Measurements from ENCODE around the gene MRPL9. TPM values are rescaled to one million over a fixed set of nuclear protein-coding genes. Genes with fewer than 3 reads are reported as not detected.

MRPL9 gene
- total RNA-seq, 1 donor from 2014 or later = 92.1 TPM

DNA sequence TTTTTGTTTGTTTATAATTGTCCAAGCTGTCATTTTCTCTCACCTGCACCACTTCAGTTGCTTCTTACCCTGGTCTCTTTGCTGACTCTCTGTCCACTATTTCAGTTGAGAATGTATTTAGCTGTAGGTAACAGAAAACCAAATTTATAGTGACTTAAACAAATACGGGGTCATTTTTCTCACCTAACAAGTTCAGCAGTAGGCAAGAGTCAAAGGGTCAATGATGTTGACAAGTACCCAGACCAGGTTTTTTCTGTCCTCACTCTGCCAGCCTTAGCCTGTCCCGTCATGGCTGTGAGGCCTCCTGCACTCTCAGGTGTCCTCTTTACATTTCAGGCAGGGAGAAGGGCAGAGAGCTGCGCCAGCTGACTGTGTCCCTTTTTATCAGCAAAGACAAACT lies 30.2 kb downstream of the MRPL9 start:
- TF ChIP-seq, protein P1, sequence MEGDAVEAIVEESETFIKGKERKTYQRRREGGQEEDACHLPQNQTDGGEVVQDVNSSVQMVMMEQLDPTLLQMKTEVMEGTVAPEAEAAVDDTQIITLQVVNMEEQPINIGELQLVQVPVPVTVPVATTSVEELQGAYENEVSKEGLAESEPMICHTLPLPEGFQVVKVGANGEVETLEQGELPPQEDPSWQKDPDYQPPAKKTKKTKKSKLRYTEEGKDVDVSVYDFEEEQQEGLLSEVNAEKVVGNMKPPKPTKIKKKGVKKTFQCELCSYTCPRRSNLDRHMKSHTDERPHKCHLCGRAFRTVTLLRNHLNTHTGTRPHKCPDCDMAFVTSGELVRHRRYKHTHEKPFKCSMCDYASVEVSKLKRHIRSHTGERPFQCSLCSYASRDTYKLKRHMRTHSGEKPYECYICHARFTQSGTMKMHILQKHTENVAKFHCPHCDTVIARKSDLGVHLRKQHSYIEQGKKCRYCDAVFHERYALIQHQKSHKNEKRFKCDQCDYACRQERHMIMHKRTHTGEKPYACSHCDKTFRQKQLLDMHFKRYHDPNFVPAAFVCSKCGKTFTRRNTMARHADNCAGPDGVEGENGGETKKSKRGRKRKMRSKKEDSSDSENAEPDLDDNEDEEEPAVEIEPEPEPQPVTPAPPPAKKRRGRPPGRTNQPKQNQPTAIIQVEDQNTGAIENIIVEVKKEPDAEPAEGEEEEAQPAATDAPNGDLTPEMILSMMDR (IDR thresholded peaks at IDR 0.05; ENCODE audit: insufficient read depth, low read length, poor library complexity, severe bottlenecking) = no peak
- no peak for DNase-seq (ENCODE audit: low read depth)
- no peaks in the 10 kb centered on the region for H3K36me3 ChIP-seq (ENCODE audit: control insufficient read depth, insufficient read depth, low read length)
- H3K4me3 ChIP-seq (ENCODE audit: low read depth, low read length) = no peak overlapping the region
- peaks cover 4% of the 10 kb centered on the region for H3K27me3 ChIP-seq (ENCODE audit: control insufficient read depth, insufficient read depth, low read length)

DNA sequence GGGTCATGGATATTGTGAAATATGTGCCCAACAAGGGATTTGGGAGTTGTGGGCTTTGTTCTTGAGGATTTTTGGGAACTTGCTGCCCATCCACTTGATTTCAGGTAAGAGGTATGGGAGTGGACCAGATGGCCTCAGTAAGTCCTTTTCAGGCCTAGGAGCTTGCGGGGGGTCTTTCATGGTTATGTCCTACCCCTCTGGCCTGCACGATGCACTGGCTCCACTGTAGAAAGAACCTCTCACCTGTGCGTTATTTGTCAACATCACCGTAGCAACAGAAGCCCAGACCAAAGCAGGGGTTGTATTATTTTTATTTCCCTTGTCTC lies 33.4 kb downstream of the MRPL9 start:
- DNase-seq (ENCODE audit: low read depth) = no peak
- peaks cover 6% of the 10 kb centered on the region for H3K27me3 ChIP-seq (ENCODE audit: control insufficient read depth, insufficient read depth, low read length)
- no peaks in the 10 kb centered on the region for H3K36me3 ChIP-seq (ENCODE audit: control insufficient read depth, insufficient read depth, low read length)
- TF ChIP-seq, protein P1 (IDR thresholded peaks at IDR 0.05; ENCODE audit: insufficient read depth, low read length, poor library complexity, severe bottlenecking) = no peak
- no peak overlapping the region for H3K4me3 ChIP-seq (ENCODE audit: low read depth, low read length)

DNA sequence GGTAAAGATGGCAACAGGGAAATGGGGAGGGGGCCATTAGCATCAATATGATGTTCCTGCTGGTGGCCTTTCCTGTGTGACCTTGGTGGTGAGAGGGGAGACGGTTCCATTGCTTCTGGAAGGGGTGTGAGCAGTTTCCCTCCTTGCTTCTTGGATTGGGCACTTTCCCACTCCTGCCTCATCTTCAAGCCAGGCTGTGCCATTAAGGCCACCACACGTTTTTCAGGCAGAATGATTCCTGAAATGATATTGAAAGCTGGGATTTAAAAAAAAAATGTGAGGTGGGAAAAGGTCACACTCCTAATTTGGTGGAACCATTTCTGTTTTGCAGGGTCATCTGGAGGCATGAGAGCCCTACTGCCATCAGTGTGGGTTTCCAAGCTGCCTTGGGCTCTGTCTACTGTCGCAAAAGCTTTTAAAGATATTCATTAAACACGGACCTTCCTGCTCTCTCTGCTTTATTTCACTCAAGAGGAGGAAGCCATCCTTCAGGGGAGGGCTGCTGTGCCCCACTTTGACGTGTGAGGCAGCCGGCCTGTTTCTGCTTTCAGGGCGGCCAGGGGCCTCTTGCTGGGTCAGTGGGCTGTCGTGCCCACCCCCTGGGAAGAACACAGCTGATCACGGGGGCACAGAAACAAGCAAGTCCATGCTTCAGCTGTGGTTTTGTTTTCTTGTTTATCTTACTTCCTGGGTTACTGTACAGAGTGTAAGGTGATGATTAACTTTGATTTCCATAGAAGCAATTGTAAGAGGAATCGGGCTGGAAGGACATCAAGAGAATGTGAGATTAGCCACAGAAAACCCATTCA lies 33.9 kb downstream of the MRPL9 start:
- TF ChIP-seq, protein P1 (IDR thresholded peaks at IDR 0.05; ENCODE audit: insufficient read depth, low read length, poor library complexity, severe bottlenecking) = no peak
- no peak overlapping the region for H3K4me3 ChIP-seq (ENCODE audit: low read depth, low read length)
- H3K27me3 ChIP-seq (ENCODE audit: control insufficient read depth, insufficient read depth, low read length) = peaks cover 6% of the 10 kb centered on the region
- DNase-seq (ENCODE audit: low read depth) = peak; percentile 14
- H3K36me3 ChIP-seq (ENCODE audit: control insufficient read depth, insufficient read depth, low read length) = no peaks in the 10 kb centered on the region

DNA sequence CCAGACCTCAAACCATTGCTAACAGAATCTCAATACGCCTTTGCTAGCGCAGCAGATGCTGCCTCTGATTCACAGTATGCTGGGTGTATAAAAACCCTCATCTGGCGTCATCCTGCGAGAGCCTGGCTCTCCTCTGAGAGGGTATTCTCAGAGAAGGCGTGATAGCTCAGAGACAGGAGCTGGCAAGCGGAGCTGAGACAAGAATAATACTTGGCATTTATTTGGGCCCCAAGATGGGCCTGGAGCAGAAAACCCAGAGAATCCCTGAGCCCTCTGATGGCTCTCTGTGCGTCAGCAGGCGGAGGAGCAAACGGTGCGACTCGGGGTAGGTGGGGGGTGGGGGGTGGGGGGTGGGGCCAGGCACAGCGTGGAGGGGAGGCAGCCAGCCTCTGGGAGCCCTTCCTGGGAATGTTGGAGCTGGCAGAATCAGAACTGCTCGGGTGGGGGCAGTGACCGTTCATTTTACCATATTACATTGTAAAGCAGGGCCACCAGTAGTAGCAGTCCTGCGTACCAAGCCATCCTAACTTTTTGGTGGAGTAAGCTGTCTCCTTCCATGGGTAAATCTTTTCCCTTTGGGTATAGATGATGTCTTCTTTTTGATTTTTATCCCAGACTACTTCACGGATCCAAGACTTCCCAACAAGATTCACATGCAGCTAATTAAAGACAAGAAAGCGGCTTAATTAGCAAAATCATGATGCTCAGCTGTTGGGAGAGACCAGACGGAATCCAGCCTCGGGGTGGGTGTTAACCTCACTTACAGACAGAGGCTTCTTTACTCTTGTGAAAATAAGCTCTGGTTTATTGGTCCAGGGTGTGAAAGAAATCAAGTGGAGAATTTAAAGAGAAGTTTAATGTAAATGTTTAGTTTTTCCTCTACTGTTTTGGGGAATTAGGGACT lies 34.9 kb downstream of the MRPL9 start:
- Histone ChIP-seq H3K4me3 (ENCODE audit: low read depth, low read length) (no peak overlapping the region), H3K27me3 (ENCODE audit: control insufficient read depth, insufficient read depth, low read length) (peaks cover 6% of the 10 kb centered on the region), H3K36me3 (ENCODE audit: control insufficient read depth, insufficient read depth, low read length) (no peaks in the 10 kb centered on the region)
- TF ChIP-seq, protein P1 (IDR thresholded peaks at IDR 0.05; ENCODE audit: insufficient read depth, low read length, poor library complexity, severe bottlenecking) = no peak
- DNase-seq (ENCODE audit: low read depth) = no peak

DNA sequence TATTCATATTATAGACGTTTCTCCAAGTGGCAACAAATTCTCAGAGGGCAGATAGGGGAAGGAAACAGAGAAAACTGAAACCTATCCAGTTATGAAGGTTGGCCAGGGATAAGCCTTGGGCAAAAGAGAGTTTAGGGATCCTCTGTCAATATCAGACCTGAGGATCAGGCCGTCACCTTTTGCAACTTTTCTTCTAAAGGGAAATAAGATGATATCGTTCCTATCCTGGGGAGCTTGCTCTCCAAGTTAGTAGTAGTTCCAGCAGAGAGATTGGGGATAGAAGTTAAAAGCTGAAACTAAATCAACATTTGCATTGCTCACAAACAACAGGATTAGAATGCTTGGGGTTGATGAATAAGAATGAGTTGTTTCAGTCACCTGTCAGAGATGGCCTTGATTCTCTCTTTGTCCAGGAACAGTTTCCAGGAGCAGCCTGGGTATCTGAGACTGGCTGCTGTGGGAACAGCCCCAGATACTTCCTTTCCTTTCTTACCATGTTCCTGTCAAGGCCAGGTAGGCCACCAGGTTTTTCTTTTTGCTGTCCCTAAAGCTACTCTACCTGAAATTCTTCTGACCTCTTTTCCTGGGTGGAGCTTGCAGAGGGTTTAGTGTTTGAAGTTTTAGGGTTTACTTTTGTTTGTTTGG lies 39.4 kb downstream of the MRPL9 start:
- Histone ChIP-seq H3K36me3 (ENCODE audit: control insufficient read depth, insufficient read depth, low read length) (no peaks in the 10 kb centered on the region), H3K27me3 (ENCODE audit: control insufficient read depth, insufficient read depth, low read length) (peaks cover 20% of the 10 kb centered on the region), H3K4me3 (ENCODE audit: low read depth, low read length) (no peak overlapping the region)
- no peak for DNase-seq (ENCODE audit: low read depth)
- TF ChIP-seq, protein P1 (IDR thresholded peaks at IDR 0.05; ENCODE audit: insufficient read depth, low read length, poor library complexity, severe bottlenecking) = no peak

All from kidney epithelial cell (primary cell).